H1 (cell line): ENCODE results near the gene SCARF1. TPM values are rescaled to one million over a fixed set of nuclear protein-coding genes. Genes with fewer than 3 reads are reported as not detected.
A peak's percentile ranks its signal among the peaks of the same experiment; 100 is the strongest.

Source experiments
- CTCF ChIA-PET: fragments of 300-600 bp; sonication (Branson Sonifier 250); formaldehyde crosslinking; loops from one replicate; lab custom pipeline; 2021; ENCODE audit not compliant: partially characterized antibody; lab: Charles Lee
- POLR2A ChIA-PET: fragments of 300-600 bp; sonication (Branson Sonifier 250); formaldehyde crosslinking; loops from one replicate; lab custom pipeline; 2021; ENCODE audit warnings: inconsistent platforms; ENCODE audit not compliant: partially characterized antibody; lab: Charles Lee
- DNase-seq, 2 experiments: peaks; one replicate each; pipeline versions ENCODE4 v3.0.0 to v3.0.0-alpha.2; 2010 to 2022; ENCODE audit warnings: low spot score in 2 of 2, low read depth in 1 of 2, mixed read lengths in 1 of 2
- FAIRE-seq: peaks from 2 replicates; lab custom pipeline; 2011; peaks lifted over from hg19 to GRCh38; lab: Jason Lieb, UNC
- H2AFZ ChIP-seq: 2 replicates; pipeline ENCODE4 v1.8.1; 2012; ENCODE audit warnings: low read length, inconsistent platforms
- H2AK5ac ChIP-seq: 2 replicates; pipeline ENCODE4 v1.6.1; 2013; ENCODE audit warnings: low read depth, low read length
- H2BK120ac ChIP-seq: replicated peaks from 2 replicates; pipeline ENCODE3; 2013; ENCODE audit warnings: low read depth, low read length, inconsistent platforms
- H2BK12ac ChIP-seq: 2 replicates; pipeline ENCODE4 v1.6.1; 2013; ENCODE audit warnings: low read depth, low read length
- H2BK15ac ChIP-seq: 2 replicates; pipeline ENCODE4 v1.6.1; 2013; ENCODE audit warnings: low read length
- H2BK20ac ChIP-seq: 2 replicates; pipeline ENCODE4 v1.6.1; 2013; ENCODE audit warnings: low read length
- H2BK5ac ChIP-seq: 2 replicates; pipeline ENCODE4 v1.6.1; 2013; ENCODE audit warnings: low read depth, low read length
- H3K14ac ChIP-seq: 2 replicates; pipeline ENCODE4 v1.6.1; 2013; ENCODE audit warnings: inconsistent platforms; ENCODE audit not compliant: insufficient read length
- H3K18ac ChIP-seq: 2 replicates; pipeline ENCODE4 v1.6.1; 2013; ENCODE audit warnings: low read length; ENCODE audit errors: extremely low read depth
- H3K23ac ChIP-seq: 2 replicates; pipeline ENCODE4 v1.6.1; 2013; ENCODE audit warnings: inconsistent platforms; ENCODE audit not compliant: insufficient read length
- H3K23me2 ChIP-seq: 2 replicates; pipeline ENCODE4 v1.6.1; 2013; ENCODE audit warnings: low read depth, low read length
- H3K27ac ChIP-seq: 2 replicates; pipeline ENCODE4 v1.6.1; 2011; ENCODE audit warnings: low read depth, low read length, inconsistent platforms
- H3K27me3 ChIP-seq, 4 experiments: replicated peaks in 1 of 4; 1 replicate in 1 of 4; 2 replicates in 3 of 4; pipeline versions ENCODE4 v1.6.1 to v1.8.1; 2011 to 2013; ENCODE audit warnings: low read length in 3 of 4, mild to moderate bottlenecking in 3 of 4, inconsistent platforms in 2 of 4, mixed read lengths in 2 of 4, moderate library complexity in 1 of 4; ENCODE audit not compliant: control insufficient read depth in 3 of 4, insufficient read depth in 3 of 4; ENCODE audit errors: extremely low read depth in 1 of 4
- H3K36me3 ChIP-seq, 4 experiments: 2 replicates each; pipeline versions ENCODE4 v1.6.1 to v1.8.1; 2011 to 2013; ENCODE audit warnings: mild to moderate bottlenecking in 4 of 4, low read length in 3 of 4, moderate library complexity in 2 of 4, control low read depth in 1 of 4, inconsistent platforms in 1 of 4; ENCODE audit not compliant: insufficient read depth in 4 of 4, control insufficient read depth in 2 of 4
- H3K4ac ChIP-seq: replicated peaks from 2 replicates; pipeline ENCODE3; 2013; ENCODE audit warnings: low read length, low read depth, mixed read lengths, inconsistent platforms; ENCODE audit not compliant: insufficient read length
- H3K4me1 ChIP-seq, 4 experiments: replicated peaks in 1 of 4; 1 replicate in 1 of 4; 2 replicates in 3 of 4; pipeline versions ENCODE4 v1.6.1 to v1.8.1; 2011 to 2013; ENCODE audit warnings: low read length in 3 of 4, inconsistent platforms in 2 of 4, mixed read lengths in 1 of 4; ENCODE audit not compliant: insufficient read depth in 4 of 4, control insufficient read depth in 3 of 4
- H3K4me2 ChIP-seq, 2 experiments: 2 replicates each; pipeline versions ENCODE4 v1.6.1 to v1.8.1; 2011 to 2013; ENCODE audit warnings: low read depth in 2 of 2, low read length in 2 of 2, control low read depth in 1 of 2, inconsistent platforms in 1 of 2, mild to moderate bottlenecking in 1 of 2; ENCODE audit not compliant: insufficient read depth in 1 of 2
- H3K4me3 ChIP-seq, 4 experiments: fragments of 200-600, 300-600 bp in 1 of 4; sonication (generic), shearing (Covaris generic), sonication (Bioruptor Twin) in 1 of 4; 2 replicates each; pipeline versions ENCODE4 v1.5.1 to v1.8.1; 2011 to 2016; ENCODE audit warnings: low read length in 4 of 4, low read depth in 3 of 4, control low read depth in 2 of 4, inconsistent platforms in 2 of 4, mild to moderate bottlenecking in 2 of 4, mixed read lengths in 1 of 4, moderate library complexity in 1 of 4; ENCODE audit not compliant: insufficient read depth in 2 of 4; ENCODE audit errors: extremely low read depth in 1 of 4
- H3K56ac ChIP-seq: replicated peaks from 2 replicates; pipeline ENCODE3; 2013; ENCODE audit warnings: low read depth, mild to moderate bottlenecking, mixed read lengths, low read length, inconsistent platforms; ENCODE audit not compliant: insufficient read length
- H3K79me1 ChIP-seq: 2 replicates; pipeline ENCODE4 v1.6.1; 2013; ENCODE audit warnings: low read depth, low read length, control low read depth
- H3K79me2 ChIP-seq, 2 experiments: 2 replicates each; pipeline versions ENCODE4 v1.6.1 to v1.8.1; 2012 to 2013; ENCODE audit warnings: low read length in 2 of 2, mild to moderate bottlenecking in 2 of 2, inconsistent platforms in 1 of 2; ENCODE audit not compliant: insufficient read depth in 2 of 2, control insufficient read depth in 1 of 2
- H3K9ac ChIP-seq, 4 experiments: replicated peaks in 1 of 4; 1 replicate in 1 of 4; 2 replicates in 3 of 4; pipeline versions ENCODE4 v1.6.1 to v1.8.1; 2011 to 2013; ENCODE audit warnings: low read depth in 3 of 4, low read length in 3 of 4, control low read depth in 2 of 4, mild to moderate bottlenecking in 2 of 4, moderate library complexity in 2 of 4, inconsistent platforms in 1 of 4; ENCODE audit errors: extremely low read depth in 1 of 4
- H3K9me3 ChIP-seq, 2 experiments: 2 replicates each; pipeline versions ENCODE4 v1.6.1 to v1.8.1; 2012 to 2013; ENCODE audit warnings: mild to moderate bottlenecking in 2 of 2, moderate library complexity in 2 of 2, control low read depth in 1 of 2, inconsistent platforms in 1 of 2, low read depth in 1 of 2, low read length in 1 of 2, mixed read lengths in 1 of 2; ENCODE audit not compliant: insufficient read depth in 2 of 2
- H4K20me1 ChIP-seq, 2 experiments: replicated peaks in 1 of 2; 2 replicates each; pipeline versions ENCODE3 to v1.8.1; 2011 to 2013; ENCODE audit warnings: inconsistent platforms in 2 of 2, low read length in 2 of 2, mild to moderate bottlenecking in 1 of 2; ENCODE audit not compliant: insufficient read depth in 2 of 2, control insufficient read depth in 1 of 2
- H4K5ac ChIP-seq: 2 replicates; pipeline ENCODE4 v1.6.1; 2013; ENCODE audit warnings: low read length, low read depth, mixed read lengths, inconsistent platforms; ENCODE audit not compliant: insufficient read length
- H4K8ac ChIP-seq: 2 replicates; pipeline ENCODE4 v1.8.0; 2013; ENCODE audit warnings: mild to moderate bottlenecking, moderate library complexity, low read length, inconsistent platforms; ENCODE audit not compliant: insufficient read depth; ENCODE audit errors: extremely low read depth
- H4K91ac ChIP-seq: replicated peaks from 2 replicates; pipeline ENCODE3; 2013; ENCODE audit warnings: low read length, mixed read lengths, inconsistent platforms; ENCODE audit not compliant: insufficient read length
- POLR2AphosphoS5 ChIP-seq: IDR thresholded peaks from 2 replicates; pipeline ENCODE4 v1.6.1; 2011; ENCODE audit warnings: low read depth, low read length
- SP1 ChIP-seq: IDR thresholded peaks from 2 replicates; pipeline ENCODE4 v1.6.1; 2011; ENCODE audit warnings: low read depth, low read length
- WGBS, 2 experiments: shearing (Covaris generic) in 1 of 2; methylation state at CpG; one replicate each; pipeline versions ENCODE4 v1.1.6 to v1.1.7; 2013 to 2015; ENCODE audit warnings: low lambda C conversion rate in 2 of 2, mixed read lengths in 2 of 2, inconsistent platforms in 1 of 2, low coverage in 1 of 2, missing lambda C conversion rate in 1 of 2; ENCODE audit not compliant: insufficient replicate concordance in 2 of 2, insufficient coverage in 1 of 2, insufficient read length in 1 of 2; ENCODE audit errors: extremely low coverage in 1 of 2, missing lambda C conversion rate in 1 of 2; 5-methylcytosine and 5-hydroxymethylcytosine counted together
- polyA plus RNA-seq, 7 experiments: library from polyadenylated mRNA; depleted of rRNA in 3 of 7; stranded (reverse) in 5 of 7; unstranded in 2 of 7; fragments of >200 nt in 5 of 7; fragments of 200-250 nt in 2 of 7; gene quantifications; 1 replicate in 5 of 7; 2 replicates in 1 of 7; 4 replicates in 1 of 7; pipeline versions ENCODE4 v1.2.1 to v1.2.3, GENCODE V29; 2011 to 2013; ENCODE audit warnings: missing spikeins in 2 of 7, mixed read lengths in 2 of 7
- total RNA-seq: library from RNA; stranded (reverse); fragmentation: NEBNext Ultra II Directional; extraction: Animal tissue kit (Norgen Biotek cat#: 25700); gene quantifications from 2 replicates; pipeline ENCODE4 v1.2.1, GENCODE V29; 2021
- TF ChIP-seq, protein P1 (sequence below): IDR thresholded peaks from 2 replicates; pipeline ENCODE4 v1.6.1; 2012; ENCODE audit warnings: low read length, inconsistent platforms

The SCARF1 gene
- total and polyA plus RNA-seq, 2 of the 8 experiments (the other 6 are each of a cell fraction or from before 2014, with no cell fraction given) = 1.1 to 1.6 TPM

DNA sequence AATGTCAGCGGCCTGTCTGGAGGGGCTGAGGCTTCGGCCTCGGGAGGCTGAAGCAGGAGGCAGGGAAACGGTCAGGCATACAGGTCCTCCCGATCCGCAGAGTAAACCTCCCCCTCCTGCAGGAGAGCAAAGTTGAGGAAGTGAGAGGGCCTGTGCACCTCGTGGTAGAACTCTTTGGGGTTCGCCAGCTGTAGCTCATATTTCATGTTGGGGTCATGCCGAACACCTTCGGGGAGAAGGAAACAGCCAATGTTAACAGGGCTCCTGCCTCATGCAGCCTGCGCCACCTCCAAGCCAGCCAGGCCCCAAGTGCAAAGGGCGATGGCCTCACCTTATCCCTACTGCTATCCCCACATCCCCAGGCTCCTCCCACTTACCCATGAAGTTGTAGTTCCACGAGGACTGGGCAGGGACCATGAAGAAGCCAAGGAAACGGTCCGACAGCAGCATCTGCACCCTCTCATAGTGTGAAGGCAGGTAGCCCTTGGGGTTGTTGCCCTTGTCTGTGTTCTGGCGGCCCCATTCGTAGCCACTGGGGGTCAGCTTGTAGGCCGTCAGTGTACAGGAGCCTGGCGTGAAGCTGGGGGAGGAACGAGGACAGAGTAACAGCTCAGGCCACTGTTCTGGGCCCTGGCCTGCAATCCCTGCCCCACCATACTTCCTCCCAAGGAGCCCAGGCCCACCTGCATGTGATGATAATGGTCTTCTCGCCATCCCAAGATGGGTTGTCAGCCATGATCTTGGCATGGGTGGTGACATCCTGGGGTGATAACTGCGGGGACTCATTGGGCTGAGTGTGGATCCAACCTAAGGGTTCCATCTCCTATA lies 5.4 kb upstream of the SCARF1 start:
- DNase-seq = no peak
- Histone ChIP-seq H3K36me3 (peaks cover 38 to 54% (median 47%) of the 10 kb centered on the region in 4 experiments), H3K79me2 (no peaks in the 10 kb centered on the region), H4K5ac (no peak overlapping the region), H3K9me3 (no peaks in the 10 kb centered on the region), H3K4ac (no peak overlapping the region), H3K23me2 (peaks cover 7% of the 10 kb centered on the region; the same call in 1 of the 2 replicates), H2BK120ac (no peak overlapping the region), H2BK15ac (no peak overlapping the region), H3K27ac (no peak overlapping the region), H3K56ac (no peak overlapping the region), H3K4me3 (no peak overlapping the region), H2BK12ac (no peak overlapping the region), H4K20me1 (peaks cover 15 to 24% of the 10 kb centered on the region in 2 experiments), H2AK5ac (no peak overlapping the region), H3K4me2 (no peak overlapping the region; a peak in 1 of 4 replicates), H3K18ac (no peak overlapping the region), H3K4me1 (peaks cover 0 to 21% (median 13%) of the 10 kb centered on the region in 4 experiments; a peak in 5 of 7 replicates), H3K23ac (no peak overlapping the region), H2BK5ac (no peak overlapping the region; the same call in 1 of the 2 replicates), H3K27me3 (peaks cover 0 to 6% (median 2%) of the 10 kb centered on the region in 4 experiments; a peak in 3 of 7 replicates), H4K91ac (no peak overlapping the region), H2AFZ (no peak overlapping the region), H3K79me1 (no peaks in the 10 kb centered on the region; the same call in 1 of the 2 replicates), H3K9ac (no peak overlapping the region), H2BK20ac (no peak overlapping the region), H3K14ac (no peak overlapping the region), H4K8ac (no peak overlapping the region; the same call in 1 of the 2 replicates)
- ChIA-PET CTCF (interaction anchor here (0.7 to 3.0 kb wide), 6 partner anchors 11 to 300 kb away, joined by 3 to 18 read pairs (median 10); no protein-coding TSS in a partner anchor), POLR2A (interaction anchor here (0.6 to 6.5 kb wide), 7 partner anchors 13 to 167 kb away, joined by 3 to 65 read pairs (median 4); no protein-coding TSS in a partner anchor)
- 88% methylated on average over 21 of the region's 22 CpGs; no CpG with 5 or more reads in 1 of the 2 experiments for WGBS, 2 experiments
- no peak for FAIRE-seq
- TF ChIP-seq, protein P1, sequence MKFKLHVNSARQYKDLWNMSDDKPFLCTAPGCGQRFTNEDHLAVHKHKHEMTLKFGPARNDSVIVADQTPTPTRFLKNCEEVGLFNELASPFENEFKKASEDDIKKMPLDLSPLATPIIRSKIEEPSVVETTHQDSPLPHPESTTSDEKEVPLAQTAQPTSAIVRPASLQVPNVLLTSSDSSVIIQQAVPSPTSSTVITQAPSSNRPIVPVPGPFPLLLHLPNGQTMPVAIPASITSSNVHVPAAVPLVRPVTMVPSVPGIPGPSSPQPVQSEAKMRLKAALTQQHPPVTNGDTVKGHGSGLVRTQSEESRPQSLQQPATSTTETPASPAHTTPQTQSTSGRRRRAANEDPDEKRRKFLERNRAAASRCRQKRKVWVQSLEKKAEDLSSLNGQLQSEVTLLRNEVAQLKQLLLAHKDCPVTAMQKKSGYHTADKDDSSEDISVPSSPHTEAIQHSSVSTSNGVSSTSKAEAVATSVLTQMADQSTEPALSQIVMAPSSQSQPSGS = no peak
- TF ChIP-seq SP1 (peak; percentile 8; the same call in 1 of the 2 replicates), POLR2AphosphoS5 (0 out of 2 replicates have a peak, but pooled peaks have one; percentile 16)
